Measurements from ENCODE around the gene GUCY2D.

Gene GUCY2D

GRCh38 chr17:8066841-8067775, 64.7 kb downstream of the GUCY2D start:
- H3K27ac ChIP-seq = peak overlapping the region; percentile 51
- TF ChIP-seq CTCF (conservative IDR thresholded peaks at IDR 0.05) = no peak
- no peak for TF ChIP-seq ZFX (IDR thresholded peaks at IDR 0.05)

- peak overlapping the region; percentile 8; the same call in 1 of the 2 replicates for H3K27ac ChIP-seq
- TF ChIP-seq CTCF (conservative IDR thresholded peaks at IDR 0.05) = no peak
- TF ChIP-seq ZFX (IDR thresholded peaks at IDR 0.05) = no peak
Measured at GRCh38 chr17:8067806-8068205, 65.4 kb downstream of the GUCY2D start.

GRCh38 chr17:8068736-8069586, 66.5 kb downstream of the GUCY2D start:
- no peak overlapping the region for H3K27ac ChIP-seq
- TF ChIP-seq ZFX (IDR thresholded peaks at IDR 0.05) (no peak), CTCF (conservative IDR thresholded peaks at IDR 0.05) (no peak)

GRCh38 chr17:8069587-8069860, 67.1 kb downstream of the GUCY2D start:
- TF ChIP-seq ZFX (IDR thresholded peaks at IDR 0.05) (no peak), CTCF (conservative IDR thresholded peaks at IDR 0.05) (no peak)
- no peak overlapping the region for H3K27ac ChIP-seq
